DMS79 treated with DMSO at 0.1 percent for 48 hours (cell line): ENCODE data around the gene RFXANK.
A peak's percentile ranks its signal among the peaks of the same experiment; 100 is the strongest.
"Not testable (repeated sequence)": the region's sequence is repeated elsewhere in the genome, so short reads cannot be mapped to it uniquely, and the experiment has no call there.

ENCODE experiments used
- DNase-seq: peaks from one replicate; lab custom pipeline; 2025; lab: John Stamatoyannopoulos, UW

The RFXANK gene

GRCh38 chr19:19170053-19170872, 21.8 kb upstream of the RFXANK start, which contains the start of gene MEF2B:
Gene MEF2B (minus strand): TSS chr19:19170263. CDS start chr19:19150735, 19,528 bp downstream.
- peak; percentile 70 for DNase-seq

DNA sequence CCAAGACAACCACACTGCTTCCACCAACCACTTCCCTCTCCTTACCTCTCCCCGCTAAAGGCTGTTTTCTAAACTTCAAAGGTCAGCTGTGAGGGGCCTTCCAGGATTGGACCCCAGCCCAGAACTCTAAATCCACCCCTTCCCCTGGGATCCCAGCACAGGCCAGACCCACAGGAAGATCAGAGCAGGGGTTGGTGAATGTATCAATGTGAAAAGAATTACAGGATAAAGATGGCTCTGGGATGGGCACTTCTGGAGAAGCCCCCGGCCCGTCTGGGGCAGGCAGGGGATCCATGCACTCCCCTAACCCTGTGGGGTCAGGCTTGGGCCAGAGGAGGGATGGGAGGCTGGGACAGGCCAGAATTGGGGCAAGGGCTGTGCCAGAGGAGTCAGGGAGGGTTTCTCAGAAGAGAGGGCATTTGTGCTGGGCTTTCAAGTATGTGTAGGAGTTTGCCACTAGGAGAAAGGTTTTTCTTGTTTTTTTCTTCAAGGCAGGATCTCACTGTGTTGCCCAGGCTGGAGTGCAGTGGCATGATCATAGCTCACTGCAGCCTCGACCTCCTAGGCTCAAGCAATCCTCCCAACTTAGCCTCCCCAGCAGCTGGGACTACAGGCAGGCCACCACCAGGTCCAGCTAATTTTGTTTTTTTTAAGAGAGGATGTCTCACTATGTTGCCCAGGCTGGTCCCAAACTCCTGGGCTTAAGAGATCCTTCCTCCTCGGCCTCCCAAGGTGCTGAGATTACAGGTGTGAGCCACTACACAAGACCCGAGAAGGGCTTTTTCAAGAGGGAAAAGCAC, 21.0 kb upstream of the RFXANK start:
- no peak for DNase-seq

- no peak for DNase-seq
Observed at GRCh38 chr19:19171821-19172532, 20.1 kb upstream of the RFXANK start.

DNA sequence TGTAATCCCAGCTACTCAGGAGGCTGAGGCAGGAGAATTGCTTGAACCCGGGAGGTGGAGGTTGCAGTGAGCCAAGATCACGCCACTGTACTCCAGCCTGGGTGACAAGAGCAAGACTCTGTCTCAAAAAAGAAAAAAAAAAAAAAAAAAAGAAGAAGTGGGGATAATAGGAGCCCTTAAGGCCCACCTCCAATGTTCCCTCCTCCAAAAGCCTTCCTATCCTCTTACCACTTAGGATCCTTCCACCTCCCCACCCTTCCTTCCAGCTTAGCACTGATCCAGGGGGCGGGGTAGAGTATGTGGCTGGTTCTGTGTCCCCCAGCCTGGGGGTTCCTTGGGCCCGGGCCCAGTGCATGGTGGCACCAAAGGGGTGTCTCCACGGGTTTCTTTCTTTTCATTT, 18.8 kb upstream of the RFXANK start:
- not testable (repeated sequence) for DNase-seq

- DNase-seq = no peak
Observed at GRCh38 chr19:19176950-19177349, 15.1 kb upstream of the RFXANK start.

- no peak for DNase-seq
Observed at GRCh38 chr19:19179548-19180441, 12.3 kb upstream of the RFXANK start.

DNA sequence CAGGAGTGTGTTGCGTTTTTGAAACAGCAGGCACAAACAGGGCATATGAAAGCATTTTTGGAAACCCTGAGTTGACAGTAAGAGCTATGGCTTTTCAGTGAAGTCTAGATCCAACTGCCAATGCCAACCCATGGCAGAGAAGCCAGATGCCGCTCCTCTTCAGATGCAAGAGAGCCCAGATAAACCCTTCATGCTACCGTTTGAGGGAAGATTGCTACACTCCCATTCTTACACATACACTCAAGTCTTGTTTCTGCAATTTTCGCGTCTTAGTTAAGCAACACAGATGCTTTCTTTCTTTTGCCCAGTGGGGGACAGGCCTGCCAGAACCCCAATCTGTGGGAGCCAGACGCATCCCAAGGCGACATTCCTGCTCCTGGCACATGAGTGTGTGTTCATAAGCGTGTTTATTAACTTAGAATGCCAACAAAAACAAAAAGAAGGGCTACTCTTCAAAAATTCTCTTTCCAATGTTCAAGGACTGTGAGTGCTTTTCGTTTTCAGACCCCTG, 10.5 kb upstream of the RFXANK start:
- DNase-seq = no peak

- DNase-seq = no peak
Observed at GRCh38 chr19:19185853-19186740, 6.0 kb upstream of the RFXANK start.

GRCh38 chr19:19186742-19187141, 5.3 kb upstream of the RFXANK start:
- DNase-seq = no peak

DNA sequence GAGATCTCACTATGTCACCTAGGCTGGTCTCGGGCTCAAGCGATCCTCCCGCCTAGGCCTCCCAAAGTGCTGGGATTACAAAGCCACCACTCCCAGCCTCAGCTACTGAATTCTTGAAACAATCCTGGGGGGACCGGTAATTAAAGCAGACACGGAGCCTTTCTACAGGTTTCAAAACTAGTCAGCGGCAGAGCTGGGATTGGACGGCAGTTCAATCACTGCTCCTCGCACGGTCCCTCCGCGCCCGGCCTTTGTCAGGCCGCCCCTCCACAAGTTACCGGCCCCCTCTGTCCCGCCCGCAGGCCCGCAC, 335 bp upstream of the RFXANK start:
- no peak for DNase-seq

- DNase-seq = peak; percentile 29
Observed at GRCh38 chr19:19192910-19193423, 909 bp downstream of the RFXANK start.

GRCh38 chr19:19193926-19194325, 1.9 kb downstream of the RFXANK start:
- DNase-seq = no peak

DNA sequence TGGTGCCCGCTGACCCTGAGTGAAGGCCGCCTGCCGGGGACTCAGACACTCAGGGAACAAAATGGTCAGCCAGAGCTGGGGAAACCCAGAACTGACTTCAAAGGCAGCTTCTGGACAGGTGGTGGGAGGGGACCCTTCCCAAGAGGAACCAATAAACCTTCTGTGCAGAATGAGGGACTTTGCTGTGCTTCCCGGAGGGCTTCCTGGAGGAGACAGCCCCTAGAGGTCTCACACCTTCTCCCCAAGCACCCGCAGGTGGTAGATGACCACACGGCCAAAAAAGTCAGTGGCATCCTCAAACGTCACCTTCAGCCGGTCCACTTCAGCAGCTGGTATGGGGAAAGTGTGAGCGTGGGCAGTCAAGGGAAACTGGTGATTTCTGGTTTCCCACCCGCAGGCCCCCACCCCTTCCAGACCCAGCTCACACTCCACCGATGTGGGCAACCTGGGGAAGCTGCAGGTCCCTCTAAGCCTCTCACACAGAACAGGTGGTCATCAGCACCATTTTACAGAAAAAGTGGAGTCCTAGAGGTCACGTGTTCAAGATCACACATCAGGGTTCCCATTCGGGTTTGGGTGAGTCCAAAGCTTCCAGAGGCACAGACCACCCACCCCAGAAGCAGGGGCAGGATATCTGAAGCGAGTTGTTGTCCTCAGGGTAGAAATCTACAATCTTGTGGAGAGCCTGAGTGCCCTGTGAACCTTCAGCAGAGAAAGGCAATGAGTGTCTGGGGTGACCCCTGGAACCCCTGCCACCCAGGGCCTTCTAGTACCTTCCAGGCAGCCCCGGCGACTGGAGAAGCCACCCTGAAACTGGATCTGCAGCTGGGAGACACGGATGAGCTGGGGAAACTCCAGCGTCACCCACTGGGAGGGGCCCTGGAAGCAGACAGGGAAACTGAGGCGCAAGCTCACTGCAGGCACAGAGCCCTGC, 9.9 kb downstream of the RFXANK start:
- no peak for DNase-seq

- DNase-seq = no peak
Observed at GRCh38 chr19:19202707-19203011, 10.6 kb downstream of the RFXANK start.

DNA sequence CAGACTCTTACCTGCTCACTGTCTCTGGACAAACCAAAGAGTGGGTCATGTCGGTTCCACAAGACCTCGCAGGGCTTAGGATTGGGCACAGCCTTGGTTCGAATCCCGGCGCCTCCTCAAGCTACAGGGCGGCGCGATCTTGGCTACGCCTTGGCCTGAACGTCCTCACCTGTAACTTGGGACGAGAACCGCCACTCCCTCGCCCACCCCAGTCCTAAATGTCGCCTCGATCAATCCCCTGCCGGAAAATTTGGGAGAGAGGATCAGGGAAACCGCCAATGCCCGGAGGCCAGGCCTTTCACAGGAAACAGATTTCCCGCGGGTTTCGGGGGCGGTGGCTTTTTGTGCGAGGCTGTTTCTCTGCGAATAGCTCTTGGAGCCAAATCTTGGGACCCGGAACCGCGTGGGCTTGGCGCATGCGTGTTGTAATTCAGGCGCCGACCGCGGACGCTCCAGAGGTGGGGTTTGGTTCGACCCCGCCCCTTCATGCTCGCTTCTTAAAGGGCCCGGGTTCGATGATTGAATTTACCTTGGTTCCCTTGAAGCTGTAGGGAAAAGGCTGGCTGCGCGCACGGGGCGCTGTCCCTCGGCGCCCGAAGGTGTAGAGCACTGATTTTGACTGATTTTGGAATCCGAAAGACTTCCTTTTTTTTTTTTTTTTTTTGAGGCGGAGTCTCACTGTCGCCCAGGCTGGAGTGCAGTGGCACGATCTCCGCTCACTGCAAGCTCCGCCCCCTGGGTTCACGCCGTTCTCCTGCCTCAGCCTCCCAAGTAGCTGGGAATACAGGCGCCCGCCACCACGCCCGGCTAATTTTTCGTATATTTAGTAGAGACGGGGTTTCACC, 11.2 kb downstream of the RFXANK start, which contains the start of gene NR2C2AP:
TSS of gene NR2C2AP (minus strand) at position 403 of the 845 bp plus-strand sequence. CDS start at position 49, 354 bp downstream.
- DNase-seq = peak; percentile 85

DNA sequence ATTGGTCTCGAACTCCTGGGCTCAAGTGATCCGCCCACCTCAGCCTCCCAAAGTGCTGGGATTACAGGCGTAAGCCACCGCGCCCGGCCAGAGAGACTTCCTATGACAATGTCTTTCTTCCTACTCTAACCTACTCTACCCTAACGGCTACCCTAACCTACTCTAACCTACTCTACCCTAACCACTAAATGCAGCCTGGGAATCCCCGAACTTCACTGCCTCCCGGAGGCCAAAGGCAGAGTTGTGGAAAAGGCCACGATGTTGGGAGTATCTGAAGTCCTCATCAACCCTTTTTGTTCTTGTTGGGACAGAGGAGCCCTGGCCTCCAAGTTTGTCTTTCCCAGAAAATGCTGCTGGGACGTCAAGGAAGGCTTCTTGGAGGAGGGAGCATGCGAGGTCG, 12.1 kb downstream of the RFXANK start:
- DNase-seq = no peak

- DNase-seq = no peak
Observed at GRCh38 chr19:19205416-19206410, 13.7 kb downstream of the RFXANK start.
